ENCODE data around the gene MEGF6.

DNA sequence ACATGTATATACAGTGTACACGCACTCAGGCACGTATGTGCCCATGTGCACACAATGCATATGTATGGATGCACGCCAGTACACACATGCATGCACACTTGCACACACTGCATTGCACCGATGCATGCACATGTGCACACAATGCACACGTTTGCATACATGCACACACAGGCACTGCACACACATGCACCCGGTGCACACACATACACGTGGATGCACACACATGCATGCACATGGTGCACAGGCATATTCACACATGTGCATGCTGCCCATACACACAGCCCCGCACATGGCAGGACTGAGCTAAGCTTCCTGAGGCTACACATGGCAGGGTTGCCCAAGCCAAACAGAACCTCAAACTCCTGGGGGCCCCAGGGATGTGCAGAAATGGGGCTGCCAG is 137.3 kb downstream of the MEGF6 start:
- TF ChIP-seq, protein P1, sequence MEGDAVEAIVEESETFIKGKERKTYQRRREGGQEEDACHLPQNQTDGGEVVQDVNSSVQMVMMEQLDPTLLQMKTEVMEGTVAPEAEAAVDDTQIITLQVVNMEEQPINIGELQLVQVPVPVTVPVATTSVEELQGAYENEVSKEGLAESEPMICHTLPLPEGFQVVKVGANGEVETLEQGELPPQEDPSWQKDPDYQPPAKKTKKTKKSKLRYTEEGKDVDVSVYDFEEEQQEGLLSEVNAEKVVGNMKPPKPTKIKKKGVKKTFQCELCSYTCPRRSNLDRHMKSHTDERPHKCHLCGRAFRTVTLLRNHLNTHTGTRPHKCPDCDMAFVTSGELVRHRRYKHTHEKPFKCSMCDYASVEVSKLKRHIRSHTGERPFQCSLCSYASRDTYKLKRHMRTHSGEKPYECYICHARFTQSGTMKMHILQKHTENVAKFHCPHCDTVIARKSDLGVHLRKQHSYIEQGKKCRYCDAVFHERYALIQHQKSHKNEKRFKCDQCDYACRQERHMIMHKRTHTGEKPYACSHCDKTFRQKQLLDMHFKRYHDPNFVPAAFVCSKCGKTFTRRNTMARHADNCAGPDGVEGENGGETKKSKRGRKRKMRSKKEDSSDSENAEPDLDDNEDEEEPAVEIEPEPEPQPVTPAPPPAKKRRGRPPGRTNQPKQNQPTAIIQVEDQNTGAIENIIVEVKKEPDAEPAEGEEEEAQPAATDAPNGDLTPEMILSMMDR (IDR thresholded peaks at IDR 0.05; ENCODE audit: low read depth, low read length): no peak
- no peak for TF ChIP-seq EZH2phosphoT487 (IDR thresholded peaks at IDR 0.05; ENCODE audit: low read depth)

Measured in OCI-LY3 (cell line).